Measurements from ENCODE around the gene GATA2. TPM values are rescaled to one million over a fixed set of nuclear protein-coding genes. Genes with fewer than 3 reads are reported as not detected.

GATA2 gene
- total and polyA plus RNA-seq, 2 experiments from 2014 or later: 23.8 to 34.0 TPM

DNA sequence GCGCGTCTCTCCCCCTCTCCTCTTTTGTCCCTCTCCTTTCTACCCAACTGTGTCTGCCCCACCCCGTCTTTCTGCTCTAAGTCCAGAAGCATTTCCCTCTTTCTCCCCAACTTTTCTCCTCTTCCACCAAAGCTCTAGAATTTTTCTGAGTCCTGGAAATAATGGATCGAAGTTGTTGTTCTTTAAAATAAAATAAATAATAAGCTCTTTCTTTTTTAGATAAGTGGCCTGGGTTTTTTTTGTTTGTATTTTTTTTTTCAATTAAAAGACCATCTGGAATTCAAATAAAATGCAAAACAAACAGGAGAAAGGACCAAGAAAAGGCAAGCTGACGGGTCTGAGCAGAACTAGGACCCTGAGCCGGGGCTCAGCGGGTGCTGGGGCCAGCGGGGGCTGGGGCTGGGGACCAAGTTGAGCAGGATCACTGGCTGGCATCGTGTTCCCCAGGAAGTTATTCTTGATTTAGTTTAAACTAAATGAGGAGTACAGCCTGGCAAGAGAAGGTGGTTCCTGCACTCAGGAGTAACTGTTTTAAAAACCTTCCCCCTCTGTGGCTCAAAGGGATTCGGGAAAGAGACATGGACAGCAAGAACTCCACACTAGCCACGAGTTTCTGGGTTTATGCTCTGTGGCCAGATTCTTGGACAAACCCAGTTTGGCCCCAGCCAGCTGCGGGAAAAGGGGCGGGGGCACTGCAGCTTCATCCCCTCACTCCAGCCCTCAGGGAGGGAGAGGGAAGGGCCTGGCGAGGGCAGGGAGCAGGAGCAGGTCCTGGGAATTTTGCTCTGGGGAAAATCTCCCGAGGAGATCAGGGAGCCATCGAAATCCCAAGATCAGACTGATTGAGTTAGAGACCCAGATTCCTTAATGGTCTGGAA lies 8.4 kb downstream of the GATA2 start:
- 35 to 41% methylated on average over 15 to 16 of the region's 16 CpGs for WGBS, 2 experiments (ENCODE audit: low coverage in 1 of 2, low lambda C conversion rate in 2 of 2, missing lambda C conversion rate in 2 of 2)
- no peaks in the 10 kb centered on the region for H3K27me3 ChIP-seq (replicated peaks; ENCODE audit: insufficient read depth)
- H2AFZ ChIP-seq: 0 out of 2 replicates have a peak overlapping the region, but pooled peaks have one; percentile 41
- peak overlapping the region; percentile 71 for H3K27ac ChIP-seq
- H3K36me3 ChIP-seq (ENCODE audit: low read depth): 0 out of 2 replicates have a peak, but pooled peaks cover 7% of the 10 kb centered on the region
- DNase-seq: peak; percentile 46
- TF ChIP-seq EZH2 (IDR thresholded peaks at IDR 0.05; ENCODE audit: insufficient read depth, poor library complexity, severe bottlenecking): no peak
- TF ChIP-seq EZH2phosphoT487 (IDR thresholded peaks at IDR 0.05; ENCODE audit: insufficient read depth, low read depth): no peak
- in situ Hi-C loops (cut with MboI): no loop called here
- peak overlapping the region; percentile 94 for H3K9ac ChIP-seq
- peaks cover 61% of the 10 kb centered on the region for H3K79me2 ChIP-seq (ENCODE audit: insufficient read depth)
- H3K9me2 ChIP-seq (ENCODE audit: insufficient read depth): no peaks in the 10 kb centered on the region
- H3K4me3 ChIP-seq: peak overlapping the region; percentile 90
- no peaks in the 10 kb centered on the region for H4K20me1 ChIP-seq (ENCODE audit: insufficient read depth)
- H3K4me1 ChIP-seq (ENCODE audit: insufficient read depth): peaks cover 43% of the 10 kb centered on the region
- H3K9me3 ChIP-seq (ENCODE audit: low read depth): no peaks in the 10 kb centered on the region
- H3K4me2 ChIP-seq (ENCODE audit: unreplicated experiment): peak overlapping the region; percentile 85
- peaks cover 27% of the 10 kb centered on the region; the same call in 1 of the 2 replicates for H3F3A ChIP-seq (ENCODE audit: insufficient read depth)

DNA sequence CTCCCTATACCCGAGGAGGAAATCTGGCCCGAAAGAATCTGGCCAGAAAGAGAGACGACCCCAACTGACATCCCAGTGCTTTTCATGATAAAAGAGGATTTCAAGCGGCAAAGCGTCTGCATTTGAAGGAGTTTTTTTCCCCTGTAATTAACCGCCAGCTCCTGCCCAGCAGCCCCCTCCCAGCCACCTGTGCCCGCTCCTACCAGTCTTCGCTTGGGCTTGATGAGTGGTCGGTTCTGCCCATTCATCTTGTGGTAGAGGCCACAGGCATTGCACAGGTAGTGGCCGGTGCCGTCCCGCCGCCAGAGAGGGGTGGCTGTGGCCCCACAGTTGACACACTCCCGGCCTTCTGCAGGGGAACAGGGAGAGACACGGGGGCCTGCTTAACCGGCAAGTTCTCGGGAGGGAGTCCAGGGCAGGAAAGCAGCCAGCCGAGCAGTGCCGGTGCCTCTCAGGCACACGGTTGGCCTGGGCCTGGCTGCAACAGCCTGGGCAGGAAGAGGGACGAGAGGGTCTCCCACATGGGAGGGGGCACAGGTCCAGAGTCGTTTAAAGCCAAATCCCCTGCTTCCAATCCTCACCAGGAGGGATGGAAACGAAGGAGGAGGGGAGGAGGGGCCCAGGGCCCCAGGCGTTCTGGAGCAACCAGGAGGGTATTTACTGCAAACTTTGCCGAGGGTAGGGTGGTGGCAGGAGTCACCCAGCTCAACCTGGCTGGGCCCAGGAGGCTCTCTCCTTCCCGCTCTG lies 9.2 kb downstream of the GATA2 start:
- Histone ChIP-seq H3K4me3 (peak overlapping the region; percentile 90), H3K9ac (peak overlapping the region; percentile 94), H3F3A (ENCODE audit: insufficient read depth) (peaks cover 27% of the 10 kb centered on the region; the same call in 1 of the 2 replicates), H3K4me2 (ENCODE audit: unreplicated experiment) (peak overlapping the region; percentile 85), H3K27ac (peak overlapping the region; percentile 71), H3K27me3 (replicated peaks; ENCODE audit: insufficient read depth) (no peaks in the 10 kb centered on the region), H3K79me2 (ENCODE audit: insufficient read depth) (peaks cover 54% of the 10 kb centered on the region), H2AFZ (peak overlapping the region; percentile 41; the same call in 1 of the 2 replicates), H3K4me1 (ENCODE audit: insufficient read depth) (peaks cover 43% of the 10 kb centered on the region), H4K20me1 (ENCODE audit: insufficient read depth) (no peaks in the 10 kb centered on the region), H3K9me2 (ENCODE audit: insufficient read depth) (no peaks in the 10 kb centered on the region), H3K9me3 (ENCODE audit: low read depth) (no peaks in the 10 kb centered on the region), H3K36me3 (ENCODE audit: low read depth) (peaks cover 13% of the 10 kb centered on the region; the same call in 1 of the 2 replicates)
- 22 to 23% methylated on average over 25 to 26 of the region's 26 CpGs for WGBS, 2 experiments (ENCODE audit: low coverage in 1 of 2, low lambda C conversion rate in 2 of 2, missing lambda C conversion rate in 2 of 2)
- TF ChIP-seq EZH2 (IDR thresholded peaks at IDR 0.05; ENCODE audit: insufficient read depth, poor library complexity, severe bottlenecking): no peak
- no peak for TF ChIP-seq EZH2phosphoT487 (IDR thresholded peaks at IDR 0.05; ENCODE audit: insufficient read depth, low read depth)
- peak; percentile 46 for DNase-seq
- in situ Hi-C loops (cut with MboI): no loop called here

DNA sequence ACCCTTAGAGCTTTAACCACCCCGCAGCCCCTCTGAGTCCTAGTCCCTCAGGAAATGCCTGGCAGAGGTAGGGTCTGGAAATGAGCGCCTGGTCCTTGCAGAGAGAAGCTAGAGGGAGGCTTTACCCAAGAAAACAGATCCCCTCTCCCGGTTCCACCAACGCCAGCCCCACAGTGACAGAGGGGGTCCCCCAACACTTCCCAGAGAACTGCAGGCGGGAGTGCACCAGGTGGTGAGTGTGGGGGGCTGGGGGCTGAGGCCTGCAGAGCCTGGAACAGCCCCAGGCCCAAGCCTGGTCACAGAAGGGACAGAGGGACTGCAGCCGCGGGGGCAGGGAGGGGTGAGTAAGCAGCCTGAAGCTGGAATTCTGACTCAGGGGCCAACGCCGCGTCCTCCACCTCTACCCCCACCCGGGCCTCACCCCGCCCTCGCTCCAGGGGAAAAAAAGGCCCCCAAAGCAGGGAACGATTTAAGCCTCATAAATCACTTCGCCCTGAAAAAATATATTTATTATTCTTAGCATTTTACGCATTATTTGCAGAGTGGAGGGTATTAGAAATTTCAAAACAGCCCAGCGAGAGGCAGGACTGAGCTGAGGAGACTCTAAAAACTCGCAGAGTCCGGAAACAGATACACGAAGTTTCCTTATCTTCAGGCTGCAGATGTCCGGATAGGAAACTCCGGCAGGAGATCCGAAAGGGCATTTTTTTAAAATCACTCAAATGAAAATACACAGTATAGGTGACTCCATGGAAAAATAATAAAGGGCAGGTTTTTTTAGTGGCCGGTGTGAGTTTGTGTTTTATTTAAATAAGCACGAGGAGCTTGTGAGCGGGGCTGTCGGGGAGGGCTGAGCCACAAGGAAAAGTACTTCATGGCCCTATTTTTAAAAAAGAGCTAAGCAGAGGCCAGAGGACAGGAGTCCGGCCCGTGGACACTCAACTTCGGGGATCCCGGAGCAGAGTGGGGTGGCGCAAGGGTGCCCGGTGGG lies 10.0 kb downstream of the GATA2 start:
- no peaks in the 10 kb centered on the region for H3K9me2 ChIP-seq (ENCODE audit: insufficient read depth)
- WGBS, 2 experiments (ENCODE audit: low coverage in 1 of 2, low lambda C conversion rate in 2 of 2, missing lambda C conversion rate in 2 of 2): 6 to 11% methylated on average over 29 to 33 of the region's 33 CpGs
- H3K9me3 ChIP-seq (ENCODE audit: low read depth): no peaks in the 10 kb centered on the region
- H3K27ac ChIP-seq: peak overlapping the region; percentile 71
- peaks cover 47% of the 10 kb centered on the region for H3K79me2 ChIP-seq (ENCODE audit: insufficient read depth)
- peak overlapping the region; percentile 41; the same call in 1 of the 2 replicates for H2AFZ ChIP-seq
- no peak for TF ChIP-seq EZH2phosphoT487 (IDR thresholded peaks at IDR 0.05; ENCODE audit: insufficient read depth, low read depth)
- no peak for TF ChIP-seq EZH2 (IDR thresholded peaks at IDR 0.05; ENCODE audit: insufficient read depth, poor library complexity, severe bottlenecking)
- H3K27me3 ChIP-seq (replicated peaks; ENCODE audit: insufficient read depth): no peaks in the 10 kb centered on the region
- peak overlapping the region; percentile 90 for H3K4me3 ChIP-seq
- no peaks in the 10 kb centered on the region for H4K20me1 ChIP-seq (ENCODE audit: insufficient read depth)
- H3K4me1 ChIP-seq (ENCODE audit: insufficient read depth): peaks cover 43% of the 10 kb centered on the region
- peak overlapping the region; percentile 85 for H3K4me2 ChIP-seq (ENCODE audit: unreplicated experiment)
- H3K9ac ChIP-seq: peak overlapping the region; percentile 94
- H3F3A ChIP-seq (ENCODE audit: insufficient read depth): peaks cover 27% of the 10 kb centered on the region; the same call in 1 of the 2 replicates
- DNase-seq: peak; percentile 93
- H3K36me3 ChIP-seq (ENCODE audit: low read depth): peaks cover 13% of the 10 kb centered on the region; the same call in 1 of the 2 replicates
- in situ Hi-C loops (cut with MboI): no loop called here
